22Rv1 (cell line): ENCODE results near the gene LY86.
"Not testable (repeated sequence)": the region's sequence is repeated elsewhere in the genome, so short reads cannot be mapped to it uniquely, and the experiment has no call there.

Experiments used
- H3K27ac ChIP-seq: fragments of 450-650 bp; 2 replicates; pipeline ENCODE4 v1.5.1; 2017
- CTCF ChIP-seq: fragments of 450-650 bp; IDR thresholded peaks from 2 replicates; pipeline ENCODE4 v1.5.1; 2017; ENCODE audit warnings: mild to moderate bottlenecking
- ZFX ChIP-seq: fragments of 450-650 bp; IDR thresholded peaks from 2 replicates; pipeline ENCODE4 v1.6.1; 2017; ENCODE audit warnings: antibody characterized with exemption, borderline replicate concordance

Gene LY86

GRCh38 chr6:6604566-6604965, 16.0 kb downstream of the LY86 start:
- no peak for TF ChIP-seq CTCF
- no peak for TF ChIP-seq ZFX

GRCh38 chr6:6605873-6606272, 17.4 kb downstream of the LY86 start:
- no peak overlapping the region for H3K27ac ChIP-seq
- no peak for TF ChIP-seq ZFX
- TF ChIP-seq CTCF = no peak

More at GRCh38 chr6:6604566-6604965, 16.0 kb downstream of the LY86 start:
- H3K27ac ChIP-seq = no peak overlapping the region

- H3K27ac ChIP-seq = not testable (repeated sequence)
Observed at GRCh38 chr6:6606391-6607030, 18.0 kb downstream of the LY86 start.

GRCh38 chr6:6609450-6609849, 20.9 kb downstream of the LY86 start:
- H3K27ac ChIP-seq = no peak overlapping the region
- TF ChIP-seq ZFX (no peak), CTCF (no peak)

DNA sequence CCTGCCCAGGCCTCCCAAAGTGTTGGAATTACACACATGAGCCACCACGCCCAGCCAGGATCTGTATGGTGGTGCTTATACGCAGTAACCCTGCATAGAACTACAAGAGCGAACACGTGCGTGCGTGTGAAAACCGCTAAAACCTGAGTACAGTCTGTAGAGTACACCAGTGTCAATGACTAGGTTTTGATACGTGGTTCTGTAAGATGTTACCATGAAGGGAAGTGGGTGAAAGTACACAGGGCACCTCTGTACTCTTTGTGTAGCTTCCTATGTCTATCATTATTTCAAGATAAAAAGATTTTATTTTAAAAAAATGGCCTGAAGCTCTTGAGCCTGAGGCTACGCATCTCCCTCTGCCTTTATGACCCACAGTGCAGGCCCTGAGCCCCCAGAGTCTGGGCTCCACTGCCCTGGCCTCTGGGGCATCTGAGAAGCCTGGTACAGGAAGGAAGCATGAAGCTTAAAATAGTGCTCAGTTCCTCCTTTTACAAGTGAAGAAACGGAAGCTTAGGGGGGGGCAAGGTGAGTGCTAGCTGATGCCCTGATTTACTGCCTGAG, 21.6 kb downstream of the LY86 start:
- TF ChIP-seq CTCF = no peak
- no peak for TF ChIP-seq ZFX
- H3K27ac ChIP-seq = no peak overlapping the region

- TF ChIP-seq CTCF (no peak), ZFX (no peak)
Observed at GRCh38 chr6:6611486-6611885, 23.0 kb downstream of the LY86 start.

DNA sequence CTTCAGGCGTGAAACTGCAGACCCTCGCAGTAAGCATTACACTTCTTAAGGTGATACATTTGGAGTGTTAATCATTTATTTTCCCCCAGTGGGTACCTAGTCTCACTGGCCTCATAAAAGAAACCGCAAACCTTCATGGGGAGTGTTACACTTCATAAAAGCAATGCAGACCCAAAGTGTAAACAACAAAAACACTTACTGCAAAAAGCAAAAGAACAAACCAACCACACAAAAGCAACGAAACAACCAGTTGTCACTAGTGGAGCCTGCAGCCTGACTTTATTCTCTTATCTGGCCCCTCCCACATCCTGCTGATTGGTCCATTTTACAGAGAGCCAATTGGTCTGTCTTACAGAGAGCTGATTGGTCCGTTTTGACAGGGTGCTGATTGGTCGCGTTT, 23.8 kb downstream of the LY86 start:
- TF ChIP-seq CTCF (no peak), ZFX (no peak)

More at GRCh38 chr6:6611486-6611885, 23.0 kb downstream of the LY86 start:
- H3K27ac ChIP-seq = no peak overlapping the region

DNA sequence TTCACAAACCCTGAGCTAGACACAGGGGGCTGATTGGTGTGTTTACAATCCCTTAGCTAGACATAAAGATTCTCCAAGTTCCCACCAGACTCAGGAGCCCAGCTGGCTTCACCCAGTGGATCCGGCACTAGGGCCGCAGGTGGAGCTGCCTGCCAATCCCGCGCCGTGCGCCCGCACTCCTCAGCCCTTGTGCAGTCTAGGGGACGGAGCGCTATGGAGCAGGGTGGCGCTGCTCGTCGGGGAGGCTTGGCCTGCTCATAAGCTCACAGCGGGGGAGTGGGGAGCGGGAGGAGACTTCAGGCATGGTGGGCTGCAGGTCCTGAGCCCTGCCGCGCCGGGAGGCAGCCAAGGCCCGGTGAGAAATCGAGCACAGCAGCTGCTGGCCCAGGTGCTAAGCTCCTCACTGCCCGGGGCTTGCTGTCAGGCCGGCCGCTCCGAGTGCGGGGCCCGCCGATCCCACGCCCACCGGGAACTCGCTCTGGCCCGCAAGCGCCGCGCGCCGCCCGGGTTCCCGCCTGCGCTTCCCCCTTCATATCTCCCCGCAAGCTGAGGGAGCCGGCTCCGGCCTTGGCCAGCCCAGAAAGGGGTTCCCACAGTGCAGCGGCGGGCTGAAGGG, 24.7 kb downstream of the LY86 start:
- not testable (repeated sequence) for H3K27ac ChIP-seq

More for the DNA sequence above, 23.8 kb downstream of the LY86 start:
- H3K27ac ChIP-seq = no peak overlapping the region
